GM10266 (cell line): ENCODE measurements around the gene SMIM21.

Source experiments
- DNase-seq: peaks from one replicate; pipeline ENCODE4 v3.0.0; 2012; ENCODE audit errors: extremely low spot score
- CTCF ChIP-seq: IDR thresholded peaks from 2 replicates; pipeline ENCODE4 v1.5.1; 2012; ENCODE audit warnings: mild to moderate bottlenecking, low read depth; ENCODE audit not compliant: control insufficient read depth, insufficient read depth; ENCODE audit errors: missing control alignments

The SMIM21 gene

GRCh38 chr18:75393721-75394120 is 33.8 kb downstream of the SMIM21 start:
- DNase-seq = no peak

GRCh38 chr18:75392226-75392578 is 35.3 kb downstream of the SMIM21 start:
- no peak for TF ChIP-seq CTCF
- no peak for DNase-seq

More at GRCh38 chr18:75393721-75394120, 33.8 kb downstream of the SMIM21 start:
- TF ChIP-seq CTCF = no peak

- TF ChIP-seq CTCF = no peak
- no peak for DNase-seq
Measured at GRCh38 chr18:75391279-75392225, 36.0 kb downstream of the SMIM21 start.

GRCh38 chr18:75390854-75391253 is 36.6 kb downstream of the SMIM21 start:
- no peak for TF ChIP-seq CTCF

GRCh38 chr18:75384144-75384543 is 43.4 kb downstream of the SMIM21 start:
- DNase-seq = no peak

More at GRCh38 chr18:75390854-75391253, 36.6 kb downstream of the SMIM21 start:
- DNase-seq = no peak

DNA sequence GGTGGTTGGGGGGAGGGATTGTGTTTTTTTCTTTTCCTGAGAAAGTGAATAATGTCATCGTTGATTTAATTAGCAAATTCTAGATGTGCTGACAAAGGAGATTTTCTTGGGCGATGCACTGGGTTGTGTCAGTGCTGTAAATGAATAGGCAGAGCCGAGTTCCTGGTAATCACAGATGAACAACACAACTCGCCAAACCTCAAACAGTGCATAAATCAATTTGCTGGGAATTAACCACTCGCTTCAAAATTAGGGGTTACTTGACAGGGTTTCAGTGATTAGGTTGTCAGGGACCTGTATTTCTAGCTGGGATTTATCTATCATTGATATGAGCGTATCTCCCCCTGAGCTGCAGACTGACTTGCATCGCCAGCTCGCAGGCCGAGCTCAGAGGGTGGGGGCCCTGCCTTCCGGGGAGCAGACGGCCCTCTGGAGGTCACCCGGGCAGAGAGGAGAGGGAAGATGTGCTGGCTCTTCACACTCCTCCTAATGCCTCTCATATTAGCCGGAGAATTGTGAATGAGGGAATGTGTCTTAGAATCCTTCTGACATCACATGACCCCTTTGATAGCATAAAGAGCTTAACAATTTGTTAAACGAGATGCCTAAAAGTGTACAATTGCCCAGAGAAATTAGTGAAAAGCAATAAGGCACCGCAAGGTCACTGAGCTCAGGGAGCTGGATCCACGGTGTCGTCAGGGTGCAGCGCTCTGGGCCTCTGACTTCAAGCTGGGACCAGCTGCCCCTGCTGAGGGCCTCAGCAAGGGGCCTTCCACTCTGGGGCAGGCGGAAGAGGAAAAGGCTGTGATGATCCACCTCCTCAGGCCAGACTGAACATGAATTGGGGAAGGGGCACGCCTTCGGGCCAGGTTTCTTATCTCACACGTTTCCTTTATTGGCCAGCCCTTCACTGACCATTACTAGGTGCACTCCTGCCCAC is 48.9 kb downstream of the SMIM21 start:
- no peak for DNase-seq
- no peak for TF ChIP-seq CTCF

More at GRCh38 chr18:75384144-75384543, 43.4 kb downstream of the SMIM21 start:
- no peak for TF ChIP-seq CTCF

GRCh38 chr18:75377926-75378325 is 49.6 kb downstream of the SMIM21 start:
- TF ChIP-seq CTCF = no peak
- no peak for DNase-seq
